ENCODE results near the gene UQCRQ.

GRCh38 chr5:132841305-132841704, 25.1 kb upstream of the UQCRQ start:
- TF ChIP-seq ZNF8 (CRISPR knock-in tag; IDR thresholded peaks at IDR 0.05) = no peak
- TF ChIP-seq PATZ1 (CRISPR knock-in tag; IDR thresholded peaks at IDR 0.05; ENCODE audit: borderline replicate concordance) = no peak
- TF ChIP-seq ZNF565 (CRISPR knock-in tag; conservative IDR thresholded peaks at IDR 0.05; ENCODE audit: low read depth) = no peak
- no peak for TF ChIP-seq ZFP3 (CRISPR knock-in tag; IDR thresholded peaks at IDR 0.05)
- TF ChIP-seq ARNTL (CRISPR knock-in tag; IDR thresholded peaks at IDR 0.05; ENCODE audit: borderline replicate concordance, low read depth) = no peak
- TF ChIP-seq TSHZ2 (CRISPR knock-in tag; IDR thresholded peaks at IDR 0.05) = no peak
- no peak for TF ChIP-seq OSR1 (CRISPR knock-in tag; IDR thresholded peaks at IDR 0.05)
- TF ChIP-seq CSDC2 (CRISPR knock-in tag; IDR thresholded peaks at IDR 0.05) = no peak
- TF ChIP-seq ZC3H10 (CRISPR knock-in tag; IDR thresholded peaks at IDR 0.05) = no peak
- TF ChIP-seq RARB (CRISPR knock-in tag; IDR thresholded peaks at IDR 0.05) = no peak
- TF ChIP-seq TOX (CRISPR knock-in tag; IDR thresholded peaks at IDR 0.05; ENCODE audit: borderline replicate concordance) = no peak
- no peak for TF ChIP-seq ESRRG (CRISPR knock-in tag; IDR thresholded peaks at IDR 0.05)

Data from SK-N-SH treated with all-trans-retinoic acid at 6 μM for 48 hours (cell line).